Lung (tissue), 12 donors: Measurements from ENCODE around the gene ADGRG6. TPM values are rescaled to one million over a fixed set of nuclear protein-coding genes. Genes with fewer than 3 reads are reported as not detected.
A peak's percentile ranks its signal among the peaks of the same experiment; 100 is the strongest.
"Not testable (repeated sequence)": the region's sequence is repeated elsewhere in the genome, so short reads cannot be mapped to it uniquely, and the experiment has no call there.

Experiments used
- ATAC-seq: fragments of 200-7000 bp; cut with Tn5 transposase; one replicate; pipeline ENCODE4 v1.9.1; 2020; ENCODE audit warnings: moderate number of reproducible peaks; ENCODE audit not compliant: insufficient read depth, low FRiP score
- DNase-seq, 3 donors: peaks; one replicate each; pipeline ENCODE4 v3.0.0-alpha.2; 2013 to 2017
- H3K27ac ChIP-seq, 2 donors: one replicate each; pipeline ENCODE4 v1.5.1; 2013; ENCODE audit warnings: mild to moderate bottlenecking in 2 of 2, moderate library complexity in 2 of 2, control low read depth in 1 of 2, inconsistent platforms in 1 of 2, low read depth in 1 of 2, low read length in 1 of 2
- H3K27me3 ChIP-seq, 3 donors: one replicate each; pipeline ENCODE4 v1.5.1; 2013; ENCODE audit warnings: low read length in 2 of 3; ENCODE audit not compliant: control insufficient read depth in 3 of 3, insufficient read depth in 3 of 3
- H3K36me3 ChIP-seq, 4 donors: one replicate each; pipeline ENCODE4 v1.5.1; 2013; ENCODE audit warnings: low read length in 4 of 4, mild to moderate bottlenecking in 1 of 4, moderate library complexity in 1 of 4; ENCODE audit not compliant: control insufficient read depth in 4 of 4, insufficient read depth in 4 of 4
- H3K4me1 ChIP-seq, 5 donors: one replicate each; pipeline ENCODE4 v1.5.1; 2013; ENCODE audit warnings: low read length in 5 of 5, mild to moderate bottlenecking in 2 of 5, moderate library complexity in 1 of 5; ENCODE audit not compliant: control insufficient read depth in 5 of 5, insufficient read depth in 5 of 5
- H3K4me3 ChIP-seq: one replicate; pipeline ENCODE4 v1.5.1; 2013; ENCODE audit warnings: mild to moderate bottlenecking, control low read depth, moderate library complexity
- H3K9ac ChIP-seq, 2 donors: one replicate each; pipeline ENCODE4 v1.5.1; 2013; ENCODE audit warnings: low read length in 2 of 2, control low read depth in 1 of 2; ENCODE audit not compliant: insufficient read depth in 1 of 2
- H3K9me3 ChIP-seq, 4 donors: one replicate each; pipeline ENCODE4 v1.5.1; 2013; ENCODE audit warnings: low read length in 3 of 4, mild to moderate bottlenecking in 1 of 4, moderate library complexity in 1 of 4; ENCODE audit not compliant: control insufficient read depth in 4 of 4, insufficient read depth in 3 of 4
- WGBS, 2 donors: extraction: QIAGEN DNeasy Blood & Tissue Kit; methylation state at CpG; one replicate each; pipeline ENCODE4 v1.1.7; 2013; 5-methylcytosine and 5-hydroxymethylcytosine counted together
- polyA plus RNA-seq, 2 donors: library from polyadenylated mRNA; stranded (reverse); fragments of 200-250 nt; gene quantifications; one replicate each; pipeline ENCODE4 v1.2.1, GENCODE V29; 2013
- total RNA-seq, 2 donors: library from RNA; depleted of rRNA in 1 of 2; stranded (reverse); fragments of >200 nt in 1 of 2; gene quantifications; one replicate each; pipeline ENCODE4 v1.2.1, GENCODE V29; 2014 to 2021
- TF ChIP-seq, protein P1 (sequence below): IDR thresholded peaks from 2 replicates; pipeline ENCODE4 v1.5.1; 2012; ENCODE audit warnings: mild to moderate bottlenecking; ENCODE audit errors: control extremely low read depth, extremely low read depth
- donor health status: control.
- donor health status: control.
- donor health status: Bipolar disorder and iron deficiency.
- donor health status: healthy.
- donor health status: DM: yes; HTN: yes; CAD: no.

ADGRG6 gene
- total and polyA plus RNA-seq, 4 donors = 6.4 to 177 (median 12.9) TPM

DNA sequence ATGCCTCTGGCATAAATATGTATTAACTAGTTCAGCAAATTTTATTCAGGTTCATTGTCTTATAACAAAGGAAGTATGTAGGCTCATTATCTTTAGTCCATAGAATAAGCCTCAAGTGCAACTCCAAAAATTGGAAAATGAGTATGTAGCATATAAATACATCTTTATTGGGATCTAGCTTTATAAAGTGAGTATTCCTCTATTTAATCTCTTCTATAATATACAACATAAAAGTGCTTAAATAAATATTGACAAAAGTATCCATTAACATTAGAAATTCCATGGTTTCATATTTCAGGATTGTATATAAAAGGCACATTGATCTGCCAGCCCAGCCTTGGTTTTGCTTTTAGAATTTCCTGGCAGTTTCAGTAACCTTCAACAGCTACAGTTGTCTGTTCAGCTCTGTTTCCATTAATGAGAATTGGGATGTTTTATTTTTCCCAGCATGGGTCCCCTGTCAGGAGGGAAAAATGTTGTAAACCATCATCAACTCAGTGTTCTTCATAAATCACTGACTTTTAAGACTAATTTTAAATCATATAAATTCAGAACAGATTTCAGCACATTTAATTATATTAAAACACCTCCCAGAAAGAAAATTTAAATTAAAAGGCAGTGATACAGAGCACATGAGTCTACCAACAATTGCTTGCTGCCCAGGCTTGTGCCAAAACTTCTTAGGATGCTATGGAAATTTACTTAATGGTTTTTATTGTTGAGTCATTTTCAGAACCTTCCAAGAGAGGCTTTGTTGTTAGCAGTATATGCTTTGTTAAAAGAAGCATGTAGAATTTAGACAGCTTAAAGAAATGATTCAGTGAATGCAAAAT is 119.7 kb downstream of the ADGRG6 start:
- DNase-seq (peak in 1 of 3 donors; percentile 22), ATAC-seq (no peak)
- Histone ChIP-seq H3K36me3 (peaks cover 0 to 24% (median 9%) of the 10 kb centered on the region in 4 donors), H3K4me3 (no peak overlapping the region), H3K9ac (no peak overlapping the region), H3K9me3 (peaks cover 0 to 3% (median 0%) of the 10 kb centered on the region in 4 donors), H3K27ac (no peak overlapping the region), H3K4me1 (peaks cover 0 to 4% (median 0%) of the 10 kb centered on the region in 5 donors), H3K27me3 (no peaks in the 10 kb centered on the region)
- TF ChIP-seq, protein P1, sequence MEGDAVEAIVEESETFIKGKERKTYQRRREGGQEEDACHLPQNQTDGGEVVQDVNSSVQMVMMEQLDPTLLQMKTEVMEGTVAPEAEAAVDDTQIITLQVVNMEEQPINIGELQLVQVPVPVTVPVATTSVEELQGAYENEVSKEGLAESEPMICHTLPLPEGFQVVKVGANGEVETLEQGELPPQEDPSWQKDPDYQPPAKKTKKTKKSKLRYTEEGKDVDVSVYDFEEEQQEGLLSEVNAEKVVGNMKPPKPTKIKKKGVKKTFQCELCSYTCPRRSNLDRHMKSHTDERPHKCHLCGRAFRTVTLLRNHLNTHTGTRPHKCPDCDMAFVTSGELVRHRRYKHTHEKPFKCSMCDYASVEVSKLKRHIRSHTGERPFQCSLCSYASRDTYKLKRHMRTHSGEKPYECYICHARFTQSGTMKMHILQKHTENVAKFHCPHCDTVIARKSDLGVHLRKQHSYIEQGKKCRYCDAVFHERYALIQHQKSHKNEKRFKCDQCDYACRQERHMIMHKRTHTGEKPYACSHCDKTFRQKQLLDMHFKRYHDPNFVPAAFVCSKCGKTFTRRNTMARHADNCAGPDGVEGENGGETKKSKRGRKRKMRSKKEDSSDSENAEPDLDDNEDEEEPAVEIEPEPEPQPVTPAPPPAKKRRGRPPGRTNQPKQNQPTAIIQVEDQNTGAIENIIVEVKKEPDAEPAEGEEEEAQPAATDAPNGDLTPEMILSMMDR = no peak

DNA sequence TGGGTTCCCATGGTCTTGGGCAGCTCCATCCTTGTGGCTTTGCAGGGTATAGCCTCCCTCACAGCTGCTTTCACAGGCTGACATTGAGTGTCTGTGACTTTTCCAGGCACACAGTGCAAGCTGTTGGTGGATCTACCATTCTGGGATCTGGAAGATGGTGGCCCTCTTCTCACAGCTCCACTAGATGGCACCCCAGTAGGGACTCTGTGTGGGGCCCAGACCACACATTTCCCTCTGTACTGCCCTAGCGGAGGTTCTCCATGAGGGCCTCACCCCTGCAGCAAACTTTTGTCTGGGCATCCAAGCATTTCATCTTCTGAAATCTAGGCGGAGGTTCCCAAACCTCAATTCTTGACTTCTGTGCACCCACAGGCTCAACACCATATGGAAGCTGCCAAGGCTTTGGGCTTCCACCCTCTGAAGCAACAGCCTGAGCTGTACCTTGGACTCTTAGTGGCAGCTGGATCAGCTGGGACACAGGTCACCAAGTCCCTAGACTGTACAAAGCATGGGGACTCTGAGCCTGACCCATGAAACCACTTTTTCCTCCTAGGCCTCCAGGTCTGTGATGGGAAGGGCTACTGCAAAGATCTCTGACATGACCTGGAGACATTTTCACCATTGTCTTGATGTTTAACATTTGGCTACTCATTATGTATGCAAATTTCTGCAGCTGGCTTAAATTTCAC is 124.8 kb downstream of the ADGRG6 start:
- not testable (repeated sequence) for H3K27ac ChIP-seq, H3K4me1 ChIP-seq, H3K4me3 ChIP-seq, ATAC-seq, H3K27me3 ChIP-seq, H3K9me3 ChIP-seq, DNase-seq, H3K9ac ChIP-seq
- 95% methylated on average over 2 of the region's 2 CpGs for WGBS, 2 donors
- H3K36me3 ChIP-seq = peaks cover 0 to 22% (median 3%) of the 10 kb centered on the region in 4 donors

DNA sequence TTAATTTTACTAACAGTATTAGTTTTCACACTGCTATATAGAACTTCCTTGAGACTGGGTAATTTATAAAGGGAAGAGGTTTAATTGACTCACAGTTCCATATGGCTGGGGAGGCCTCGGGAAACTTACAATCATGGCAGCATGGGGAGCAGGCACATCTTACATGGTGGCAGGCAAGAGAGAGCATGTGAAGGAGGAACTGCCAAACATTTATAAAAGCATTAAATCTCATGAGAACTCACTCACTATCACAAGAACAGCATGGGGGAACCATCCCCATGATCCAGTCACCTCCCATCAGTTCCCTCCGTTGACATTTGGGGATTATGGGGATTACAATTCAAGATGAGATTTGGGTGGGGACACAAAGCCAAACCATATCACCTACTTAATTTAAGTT is 126.7 kb downstream of the ADGRG6 start:
- not testable (repeated sequence) for H3K9me3 ChIP-seq, ATAC-seq, H3K27ac ChIP-seq, H3K4me1 ChIP-seq, DNase-seq, H3K4me3 ChIP-seq, H3K9ac ChIP-seq, H3K27me3 ChIP-seq
- WGBS, 2 donors = 88 to 97% methylated on average over 2 of the region's 2 CpGs
- H3K36me3 ChIP-seq = peaks cover 0 to 19% (median 4%) of the 10 kb centered on the region in 4 donors

DNA sequence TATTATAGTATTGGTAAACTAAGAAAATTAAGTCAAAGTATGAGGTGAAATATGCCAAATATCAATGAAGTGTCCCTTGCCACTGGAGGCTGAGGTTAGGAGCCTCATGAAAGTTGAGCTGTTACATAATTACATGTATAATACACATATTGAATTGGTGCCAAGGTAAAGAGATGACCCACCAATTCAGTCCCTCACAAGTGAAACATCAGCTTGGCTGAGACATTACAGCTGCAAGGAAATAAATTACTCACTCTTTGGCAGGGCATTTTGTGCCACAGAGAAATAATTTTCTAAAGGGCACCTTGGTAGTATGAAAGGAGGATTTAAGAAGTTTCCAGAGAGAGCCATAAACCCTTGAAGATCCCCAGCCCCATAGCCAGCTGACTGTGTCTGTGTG is 127.4 kb downstream of the ADGRG6 start:
- TF ChIP-seq, protein P1 = no peak
- Histone ChIP-seq H3K27ac (no peak overlapping the region), H3K27me3 (no peaks in the 10 kb centered on the region), H3K4me1 (no peaks in the 10 kb centered on the region), H3K36me3 (peaks cover 0 to 19% (median 6%) of the 10 kb centered on the region in 4 donors), H3K4me3 (no peak overlapping the region), H3K9me3 (peaks cover 0 to 6% (median under 1%) of the 10 kb centered on the region in 4 donors), H3K9ac (no peak overlapping the region)
- no peak for DNase-seq
- ATAC-seq = no peak
